ENCODE results near the gene U2AF1L4.
A peak's percentile ranks its signal among the peaks of the same experiment; 100 is the strongest.

Gene U2AF1L4

GRCh38 chr19:35756377-35757230 is 11.4 kb upstream of the U2AF1L4 start, which contains the start of gene HSPB6:
Gene HSPB6 (minus strand): TSS chr19:35757029. CDS start chr19:35757008, 21 bp downstream.
- no peak for DNase-seq

- DNase-seq, result no peak
Measured at GRCh38 chr19:35755550-35756376, 10.5 kb upstream of the U2AF1L4 start.

- DNase-seq, result no peak
Measured at GRCh38 chr19:35755131-35755549, 9.9 kb upstream of the U2AF1L4 start.

- no peak for DNase-seq
Measured at GRCh38 chr19:35754370-35755130, 9.3 kb upstream of the U2AF1L4 start.

- no peak for DNase-seq
Measured at GRCh38 chr19:35753634-35754369, 8.6 kb upstream of the U2AF1L4 start.

GRCh38 chr19:35752746-35753350 is 7.6 kb upstream of the U2AF1L4 start:
- no peak for DNase-seq

- DNase-seq, result no peak
Measured at GRCh38 chr19:35751839-35752745, 6.9 kb upstream of the U2AF1L4 start.

- DNase-seq, result no peak
Measured at GRCh38 chr19:35750167-35750566, 4.9 kb upstream of the U2AF1L4 start.

- peak; percentile 98 for DNase-seq
Measured at GRCh38 chr19:35748106-35749020, 3.1 kb upstream of the U2AF1L4 start, which contains the start of gene LIN37. Gene LIN37 (plus strand): TSS chr19:35748576. CDS start chr19:35748725, 149 bp downstream.

GRCh38 chr19:35746531-35746930 is 1.3 kb upstream of the U2AF1L4 start:
- DNase-seq, result no peak

GRCh38 chr19:35746087-35746462 is 857 bp upstream of the U2AF1L4 start:
- no peak for DNase-seq

- peak; percentile 91 for DNase-seq
Measured at GRCh38 chr19:35744430-35745327, 539 bp downstream of the U2AF1L4 start.

- no peak for DNase-seq
Measured at GRCh38 chr19:35743640-35744429, 1.4 kb downstream of the U2AF1L4 start.

- no peak for DNase-seq
Measured at GRCh38 chr19:35742121-35742724, 3.0 kb downstream of the U2AF1L4 start, which contains the start of gene IGFLR1. Gene IGFLR1 (minus strand): TSS chr19:35742452. CDS start chr19:35741180, 1,272 bp downstream.

- DNase-seq, result peak; percentile 72
Measured at GRCh38 chr19:35741203-35741515, 4.1 kb downstream of the U2AF1L4 start.

- peak; percentile 96 for DNase-seq
Measured at GRCh38 chr19:35740423-35741202, 4.6 kb downstream of the U2AF1L4 start.

GRCh38 chr19:35740108-35740422 is 5.2 kb downstream of the U2AF1L4 start:
- DNase-seq, result no peak

All from NCI-H1092 treated with DMSO at 0.1 percent for 48 hours (cell line).